Gastroesophageal sphincter (tissue), 4 donors: ENCODE results near the gene DOK5. TPM values are rescaled to one million over a fixed set of nuclear protein-coding genes. Genes with fewer than 3 reads are reported as not detected.

Experiments
- ATAC-seq: fragments of 150-250 bp; one replicate; pipeline ENCODE4 v1.9.1; 2016; ENCODE audit warnings: mild to moderate bottlenecking, moderate library complexity
- H3K27ac ChIP-seq, 4 donors: fragments of 200-600 bp; sonication (generic) in 3 of 4; 1 replicate in 3 of 4; 2 replicates in 1 of 4; pipeline ENCODE4 v1.5.1; 2016 to 2019
- H3K27me3 ChIP-seq: fragments of 200-600 bp; sonication (generic); one replicate; pipeline ENCODE4 v1.5.1; 2019
- H3K36me3 ChIP-seq, 2 donors: fragments of 200-600 bp; sonication (generic); one replicate each; pipeline ENCODE4 v1.5.1; 2019; ENCODE audit warnings: control low read depth in 1 of 2
- H3K4me1 ChIP-seq, 3 donors: fragments of 200-600 bp; sonication (generic); 1 replicate in 2 of 3; 2 replicates in 1 of 3; pipeline ENCODE4 v1.5.1; 2016 to 2019; ENCODE audit warnings: control low read depth in 2 of 3
- H3K4me3 ChIP-seq, 2 donors: fragments of 200-600 bp; sonication (generic); one replicate each; pipeline ENCODE4 v1.5.1; 2019; ENCODE audit warnings: mild to moderate bottlenecking in 1 of 2, moderate library complexity in 1 of 2
- H3K9me3 ChIP-seq, 3 donors: fragments of 200-600 bp; sonication (generic); one replicate each; pipeline ENCODE4 v1.5.1; 2017 to 2019; ENCODE audit warnings: control low read depth in 2 of 3
- EP300 ChIP-seq: sonication (generic); formaldehyde crosslinking; IDR thresholded peaks from one replicate; pipeline ENCODE4 v1.6.1; 2017; ENCODE audit warnings: antibody characterized with exemption, mild to moderate bottlenecking
- POLR2A ChIP-seq, 2 donors: fragments of 450-650 bp; IDR thresholded peaks; one replicate each; pipeline ENCODE4 v1.6.1; 2017; ENCODE audit warnings: antibody characterized with exemption in 2 of 2, mild to moderate bottlenecking in 2 of 2, moderate library complexity in 1 of 2
- POLR2AphosphoS5 ChIP-seq: sonication (generic); formaldehyde crosslinking; IDR thresholded peaks from one replicate; pipeline ENCODE4 v1.6.1; 2017; ENCODE audit warnings: antibody characterized with exemption
- WGBS, 2 donors: methylation state at CpG; one replicate each; pipeline ENCODE4 v1.1.5; 2018; ENCODE audit warnings: low coverage in 1 of 2; 5-methylcytosine and 5-hydroxymethylcytosine counted together
- total RNA-seq, 4 donors: library from RNA; depleted of rRNA; stranded (reverse); fragments of >200 nt; gene quantifications; one replicate each; pipeline ENCODE4 v1.1.0, GENCODE V29; 2016
- TF ChIP-seq, protein P1 (sequence below), 4 experiments: fragments of 200-600 bp in 2 of 4; fragments of 450-650 bp in 2 of 4; sonication (generic) in 1 of 4; IDR thresholded peaks; one replicate each; pipeline ENCODE4 v1.5.1; 2017 to 2019; ENCODE audit warnings: antibody characterized with exemption in 4 of 4, mild to moderate bottlenecking in 2 of 4, moderate library complexity in 2 of 4

DOK5 gene
- total RNA-seq, 4 donors from 2014 or later, result 0.62 to 2.7 (median 1.4) TPM

DNA sequence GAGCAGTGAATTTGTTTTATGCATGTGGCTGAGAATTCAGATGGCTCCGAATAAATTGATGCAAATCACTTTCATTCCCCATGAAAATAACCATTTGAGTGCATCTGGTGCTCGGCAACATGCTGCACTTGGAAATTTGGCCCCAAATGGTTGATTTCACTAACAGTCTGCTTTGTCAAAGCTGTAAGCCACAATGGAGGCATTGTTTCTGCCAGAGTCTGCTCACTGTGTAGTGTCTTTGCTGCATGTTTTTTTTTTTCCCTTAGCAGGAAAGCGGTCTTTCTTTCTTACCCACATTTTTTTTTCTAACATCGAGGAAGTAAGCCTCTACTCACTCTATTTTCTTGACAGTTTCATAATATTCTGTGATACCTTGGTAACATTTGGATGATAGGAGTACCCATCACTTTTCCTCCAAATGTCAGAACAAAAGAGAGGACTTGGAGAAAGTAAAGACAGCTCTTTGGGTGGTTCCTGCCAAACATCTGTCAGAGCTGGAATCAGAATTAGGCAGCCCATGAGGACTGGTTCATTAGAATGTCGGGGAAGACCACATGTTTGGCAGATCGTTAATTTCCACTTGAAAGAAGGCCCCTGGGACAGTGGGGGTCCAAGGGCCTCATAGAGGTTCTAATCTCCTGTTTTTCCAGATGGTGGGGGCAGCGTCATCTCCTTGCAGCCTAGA, 149.5 kb downstream of the DOK5 start:
- Histone ChIP-seq H3K27me3 (no peaks in the 10 kb centered on the region), H3K27ac (no peak overlapping the region), H3K4me3 (no peak overlapping the region), H3K9me3 (no peaks in the 10 kb centered on the region), H3K36me3 (no peaks in the 10 kb centered on the region), H3K4me1 (peaks cover 0 to 13% (median 0%) of the 10 kb centered on the region in 3 donors)
- ATAC-seq, result no peak
- 21 to 34% methylated on average over 3 to 7 of the region's 7 CpGs for WGBS, 2 donors
- no peak for TF ChIP-seq POLR2AphosphoS5
- TF ChIP-seq EP300, result no peak
- no peak for TF ChIP-seq POLR2A (IDR thresholded peaks at IDR 0.05)
- TF ChIP-seq, protein P1, sequence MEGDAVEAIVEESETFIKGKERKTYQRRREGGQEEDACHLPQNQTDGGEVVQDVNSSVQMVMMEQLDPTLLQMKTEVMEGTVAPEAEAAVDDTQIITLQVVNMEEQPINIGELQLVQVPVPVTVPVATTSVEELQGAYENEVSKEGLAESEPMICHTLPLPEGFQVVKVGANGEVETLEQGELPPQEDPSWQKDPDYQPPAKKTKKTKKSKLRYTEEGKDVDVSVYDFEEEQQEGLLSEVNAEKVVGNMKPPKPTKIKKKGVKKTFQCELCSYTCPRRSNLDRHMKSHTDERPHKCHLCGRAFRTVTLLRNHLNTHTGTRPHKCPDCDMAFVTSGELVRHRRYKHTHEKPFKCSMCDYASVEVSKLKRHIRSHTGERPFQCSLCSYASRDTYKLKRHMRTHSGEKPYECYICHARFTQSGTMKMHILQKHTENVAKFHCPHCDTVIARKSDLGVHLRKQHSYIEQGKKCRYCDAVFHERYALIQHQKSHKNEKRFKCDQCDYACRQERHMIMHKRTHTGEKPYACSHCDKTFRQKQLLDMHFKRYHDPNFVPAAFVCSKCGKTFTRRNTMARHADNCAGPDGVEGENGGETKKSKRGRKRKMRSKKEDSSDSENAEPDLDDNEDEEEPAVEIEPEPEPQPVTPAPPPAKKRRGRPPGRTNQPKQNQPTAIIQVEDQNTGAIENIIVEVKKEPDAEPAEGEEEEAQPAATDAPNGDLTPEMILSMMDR (IDR thresholded peaks at IDR 0.05), result no peak

DNA sequence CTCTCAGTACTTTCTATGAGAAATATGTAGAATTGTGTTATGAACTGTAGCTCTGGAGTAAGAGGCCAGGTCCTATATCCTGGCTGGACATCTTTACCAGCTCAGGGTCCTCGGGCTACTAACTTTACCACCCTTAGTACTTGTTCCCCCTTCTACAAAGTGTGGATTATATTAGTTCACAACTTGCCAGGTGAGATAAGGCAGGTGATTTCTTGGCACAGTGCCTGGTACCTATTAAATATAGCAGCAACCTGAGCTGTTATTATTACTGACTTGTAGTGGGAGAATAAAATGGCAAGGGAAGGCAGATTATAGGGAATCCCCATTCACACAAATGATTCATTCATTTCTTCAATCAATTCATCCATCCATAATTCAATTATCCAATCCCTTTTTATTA, 150.1 kb downstream of the DOK5 start:
- no peak overlapping the region for H3K27ac ChIP-seq
- H3K4me3 ChIP-seq, result no peak overlapping the region
- TF ChIP-seq, protein P1 (IDR thresholded peaks at IDR 0.05), result no peak
- no peak for TF ChIP-seq EP300
- no peak for TF ChIP-seq POLR2A (IDR thresholded peaks at IDR 0.05)
- TF ChIP-seq POLR2AphosphoS5, result no peak
- WGBS, 2 donors, result 88% methylated on average over 1 of the region's 1 CpG; no CpG with 5 or more reads in 1 of the 2 donors
- H3K4me1 ChIP-seq, result peaks cover 0 to 13% (median 0%) of the 10 kb centered on the region in 3 donors
- no peaks in the 10 kb centered on the region for H3K36me3 ChIP-seq
- no peaks in the 10 kb centered on the region for H3K27me3 ChIP-seq
- H3K9me3 ChIP-seq, result no peaks in the 10 kb centered on the region
- ATAC-seq, result no peak

DNA sequence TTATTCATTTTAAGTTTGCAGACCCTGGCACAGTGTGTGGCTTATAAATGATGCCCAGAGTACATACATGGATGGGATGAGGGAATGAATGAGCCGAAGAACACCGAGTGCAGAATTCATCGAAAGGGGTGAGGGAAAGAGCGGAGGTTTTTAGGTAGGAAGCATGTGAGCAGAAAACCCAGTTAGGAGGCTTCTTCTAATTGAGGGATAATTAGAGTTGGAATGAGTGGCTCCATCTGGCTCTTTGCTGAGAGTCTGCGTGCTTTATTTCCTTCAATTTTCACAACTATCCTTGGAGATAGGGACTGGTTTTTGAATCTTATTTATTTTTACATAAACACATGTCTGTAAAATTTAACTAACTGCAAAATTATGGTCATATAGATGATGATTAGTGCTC, 150.7 kb downstream of the DOK5 start:
- H3K9me3 ChIP-seq, result no peaks in the 10 kb centered on the region
- no peaks in the 10 kb centered on the region for H3K27me3 ChIP-seq
- peaks cover 0 to 13% (median 0%) of the 10 kb centered on the region in 3 donors for H3K4me1 ChIP-seq
- H3K4me3 ChIP-seq, result no peak overlapping the region
- WGBS, 2 donors, result 97 to 100% methylated on average over 5 of the region's 5 CpGs
- no peak for ATAC-seq
- TF ChIP-seq POLR2AphosphoS5 (no peak), POLR2A (IDR thresholded peaks at IDR 0.05) (no peak), EP300 (no peak)
- TF ChIP-seq, protein P1 (IDR thresholded peaks at IDR 0.05), result no peak
- no peak overlapping the region for H3K27ac ChIP-seq
- H3K36me3 ChIP-seq, result no peaks in the 10 kb centered on the region

DNA sequence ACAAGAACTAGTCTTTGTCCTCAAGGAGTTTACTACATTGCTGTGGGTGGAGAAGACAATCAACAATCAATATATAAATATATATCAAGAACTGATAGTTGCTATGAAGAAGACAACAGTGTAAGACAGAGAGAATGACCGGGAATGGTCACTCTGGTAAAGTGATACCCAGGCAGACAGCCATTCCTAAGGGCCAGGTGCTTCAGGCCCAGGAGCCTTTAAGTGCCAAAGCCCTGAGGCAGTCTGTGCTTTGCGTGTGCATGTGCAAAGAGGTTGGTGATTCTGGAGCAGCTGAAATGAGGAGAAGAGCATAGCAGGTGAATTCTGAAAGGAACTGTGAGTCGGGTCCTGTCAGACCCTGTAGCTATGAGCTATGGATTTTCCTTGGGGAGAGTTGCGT, 154.2 kb downstream of the DOK5 start:
- no peak for ATAC-seq
- no peaks in the 10 kb centered on the region for H3K27me3 ChIP-seq
- H3K27ac ChIP-seq, result no peak overlapping the region
- no peaks in the 10 kb centered on the region for H3K36me3 ChIP-seq
- no peak overlapping the region for H3K4me3 ChIP-seq
- no peaks in the 10 kb centered on the region for H3K9me3 ChIP-seq
- TF ChIP-seq POLR2A (IDR thresholded peaks at IDR 0.05) (no peak), POLR2AphosphoS5 (no peak), EP300 (no peak)
- TF ChIP-seq, protein P1 (IDR thresholded peaks at IDR 0.05), result no peak
- WGBS, 2 donors, result 83 to 96% methylated on average over 1 to 4 of the region's 4 CpGs
- H3K4me1 ChIP-seq, result peaks cover 0 to 6% (median 0%) of the 10 kb centered on the region in 3 donors

DNA sequence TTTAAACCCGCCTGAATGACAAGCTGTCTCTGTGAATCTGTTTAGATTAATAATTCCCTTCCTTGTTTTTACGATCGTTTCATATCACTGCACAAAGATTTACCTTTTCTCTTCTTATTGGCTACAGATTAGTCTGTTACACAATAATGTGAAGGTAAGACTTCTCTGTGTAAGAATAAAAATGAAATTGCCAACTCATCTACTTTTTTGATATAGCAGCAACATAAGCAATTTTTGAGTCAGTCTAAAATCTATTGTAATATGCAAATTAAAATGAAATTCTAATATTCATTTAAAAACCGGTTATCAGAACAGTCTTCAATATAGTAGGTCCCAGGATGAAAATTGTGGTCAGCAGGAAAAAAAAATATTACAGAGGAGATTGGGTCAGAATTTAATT, 155.2 kb downstream of the DOK5 start:
- 74 to 91% methylated on average over 3 to 4 of the region's 4 CpGs for WGBS, 2 donors
- H3K27me3 ChIP-seq, result no peaks in the 10 kb centered on the region
- no peak overlapping the region for H3K4me3 ChIP-seq
- H3K4me1 ChIP-seq, result no peaks in the 10 kb centered on the region
- H3K27ac ChIP-seq, result no peak overlapping the region
- no peaks in the 10 kb centered on the region for H3K36me3 ChIP-seq
- ATAC-seq, result no peak
- no peaks in the 10 kb centered on the region for H3K9me3 ChIP-seq
- TF ChIP-seq EP300, result no peak
- no peak for TF ChIP-seq POLR2AphosphoS5
